RWPE2 (cell line): ENCODE measurements around the gene RBKS.
A peak's percentile ranks its signal among the peaks of the same experiment; 100 is the strongest.
"Not testable (repeated sequence)": the region's sequence is repeated elsewhere in the genome, so short reads cannot be mapped to it uniquely, and the experiment has no call there.

ENCODE experiments used
- ATAC-seq: fragments of 200-7000 bp; cut with Tn5 transposase; 3 replicates; pipeline ENCODE4 v1.9.1; 2021; ENCODE audit warnings: low read depth
- DNase-seq: peaks from one replicate; pipeline ENCODE4 v3.0.0-alpha.2; 2020; ENCODE audit warnings: low spot score
- H3K27ac ChIP-seq: fragments of 450-650 bp; 2 replicates; pipeline ENCODE4 v1.5.1; 2017; ENCODE audit warnings: mild to moderate bottlenecking; ENCODE audit not compliant: poor library complexity, severe bottlenecking
- H3K27me3 ChIP-seq: fragments of 250-450 bp; sonication (Bioruptor Pico); 2 replicates; pipeline ENCODE4 v1.5.1; 2021; ENCODE audit warnings: mild to moderate bottlenecking, moderate library complexity; ENCODE audit not compliant: insufficient read depth, poor library complexity, severe bottlenecking
- H3K36me3 ChIP-seq: fragments of 250-450 bp; sonication (Bioruptor Pico); 2 replicates; pipeline ENCODE4 v1.5.1; 2020; ENCODE audit warnings: low read depth, mild to moderate bottlenecking, moderate library complexity
- H3K4me1 ChIP-seq: fragments of 250-450 bp; sonication (Bioruptor Pico); 2 replicates; pipeline ENCODE4 v1.5.1; 2021; ENCODE audit warnings: mild to moderate bottlenecking, moderate library complexity; ENCODE audit not compliant: insufficient read depth, poor library complexity, severe bottlenecking
- H3K4me3 ChIP-seq: fragments of 250-450 bp; sonication (Bioruptor Pico); 2 replicates; pipeline ENCODE4 v1.5.1; 2021; ENCODE audit warnings: mild to moderate bottlenecking, moderate library complexity; ENCODE audit not compliant: severe bottlenecking
- H3K9me3 ChIP-seq: fragments of 250-450 bp; sonication (Bioruptor Pico); 2 replicates; pipeline ENCODE4 v1.5.1; 2021; ENCODE audit warnings: mild to moderate bottlenecking, moderate library complexity; ENCODE audit not compliant: severe bottlenecking
- TF ChIP-seq, protein P1 (sequence below): fragments of 450-650 bp; IDR thresholded peaks from one replicate; pipeline ENCODE4 v1.5.1; 2017; ENCODE audit warnings: mild to moderate bottlenecking, moderate library complexity; ENCODE audit not compliant: poor library complexity, severe bottlenecking

RBKS gene

GRCh38 chr2:27869763-27870162, 20.4 kb downstream of the RBKS start:
- DNase-seq (no peak), ATAC-seq (no peak)
- no peaks in the 10 kb centered on the region for H3K9me3 ChIP-seq
- no peak overlapping the region for H3K4me3 ChIP-seq
- H3K27ac ChIP-seq = no peak overlapping the region
- no peaks in the 10 kb centered on the region for H3K36me3 ChIP-seq
- no peaks in the 10 kb centered on the region for H3K27me3 ChIP-seq
- TF ChIP-seq, protein P1, sequence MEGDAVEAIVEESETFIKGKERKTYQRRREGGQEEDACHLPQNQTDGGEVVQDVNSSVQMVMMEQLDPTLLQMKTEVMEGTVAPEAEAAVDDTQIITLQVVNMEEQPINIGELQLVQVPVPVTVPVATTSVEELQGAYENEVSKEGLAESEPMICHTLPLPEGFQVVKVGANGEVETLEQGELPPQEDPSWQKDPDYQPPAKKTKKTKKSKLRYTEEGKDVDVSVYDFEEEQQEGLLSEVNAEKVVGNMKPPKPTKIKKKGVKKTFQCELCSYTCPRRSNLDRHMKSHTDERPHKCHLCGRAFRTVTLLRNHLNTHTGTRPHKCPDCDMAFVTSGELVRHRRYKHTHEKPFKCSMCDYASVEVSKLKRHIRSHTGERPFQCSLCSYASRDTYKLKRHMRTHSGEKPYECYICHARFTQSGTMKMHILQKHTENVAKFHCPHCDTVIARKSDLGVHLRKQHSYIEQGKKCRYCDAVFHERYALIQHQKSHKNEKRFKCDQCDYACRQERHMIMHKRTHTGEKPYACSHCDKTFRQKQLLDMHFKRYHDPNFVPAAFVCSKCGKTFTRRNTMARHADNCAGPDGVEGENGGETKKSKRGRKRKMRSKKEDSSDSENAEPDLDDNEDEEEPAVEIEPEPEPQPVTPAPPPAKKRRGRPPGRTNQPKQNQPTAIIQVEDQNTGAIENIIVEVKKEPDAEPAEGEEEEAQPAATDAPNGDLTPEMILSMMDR = no peak
- H3K4me1 ChIP-seq = peaks cover 4% of the 10 kb centered on the region

- no peak for ATAC-seq
- H3K27me3 ChIP-seq = no peaks in the 10 kb centered on the region
- no peak for DNase-seq
- H3K27ac ChIP-seq = no peak overlapping the region
- no peak overlapping the region for H3K4me3 ChIP-seq
- TF ChIP-seq, protein P1 = no peak
- H3K4me1 ChIP-seq = peaks cover 4% of the 10 kb centered on the region
- no peaks in the 10 kb centered on the region for H3K9me3 ChIP-seq
- no peaks in the 10 kb centered on the region for H3K36me3 ChIP-seq
These were observed 23.9 kb downstream of the RBKS start for GRCh38 chr2:27866237-27866636.

- not testable (repeated sequence) for H3K27ac ChIP-seq, DNase-seq, H3K36me3 ChIP-seq, H3K27me3 ChIP-seq, ATAC-seq, H3K9me3 ChIP-seq, H3K4me1 ChIP-seq, H3K4me3 ChIP-seq
These were observed 26.2 kb downstream of the RBKS start for GRCh38 chr2:27863955-27864354.

DNA sequence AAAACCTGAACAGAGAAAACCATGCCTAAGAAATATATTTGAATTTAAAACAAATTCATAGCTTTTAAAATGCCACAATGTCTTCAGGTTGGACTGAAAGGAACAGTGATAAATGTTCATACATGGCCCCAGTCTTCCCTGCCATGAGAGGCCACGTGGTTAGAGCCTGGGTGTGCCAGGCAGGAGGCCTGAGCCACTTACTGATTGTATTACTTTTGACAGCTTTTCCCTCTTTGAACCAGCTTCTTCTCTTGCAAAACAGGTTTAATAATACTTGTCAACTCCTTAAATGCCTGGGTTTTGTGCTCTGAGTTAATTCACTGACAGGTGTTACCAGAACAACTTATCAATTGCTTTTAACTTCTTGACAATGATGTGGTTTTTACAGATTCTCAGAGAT, 27.0 kb downstream of the RBKS start:
- TF ChIP-seq, protein P1 = no peak
- H3K27me3 ChIP-seq = no peaks in the 10 kb centered on the region
- no peak for ATAC-seq
- no peak for DNase-seq
- H3K4me3 ChIP-seq = no peak overlapping the region
- H3K4me1 ChIP-seq = peaks cover 6% of the 10 kb centered on the region
- H3K27ac ChIP-seq = no peak overlapping the region
- no peaks in the 10 kb centered on the region for H3K36me3 ChIP-seq
- H3K9me3 ChIP-seq = no peaks in the 10 kb centered on the region

DNA sequence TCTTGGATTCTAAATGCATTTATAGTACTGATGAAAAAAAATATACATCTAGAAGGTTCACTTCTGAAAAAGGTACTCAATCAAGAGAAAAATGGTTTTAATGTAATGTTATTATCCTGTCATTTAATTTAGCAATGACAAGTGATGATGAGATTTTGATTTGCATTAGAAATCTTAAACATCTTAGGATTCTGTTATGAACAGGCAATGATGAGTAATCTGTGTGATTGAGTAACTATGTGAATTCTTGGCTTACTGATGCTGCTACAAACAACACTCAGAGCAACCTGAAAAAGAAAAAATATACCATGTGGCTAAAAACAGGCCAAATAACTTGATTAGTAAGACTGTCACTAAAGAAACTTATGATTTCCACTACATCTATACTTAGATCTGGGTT, 30.1 kb downstream of the RBKS start:
- no peaks in the 10 kb centered on the region for H3K27me3 ChIP-seq
- DNase-seq (no peak), ATAC-seq (peak; percentile 81)

More for the DNA sequence above, 30.1 kb downstream of the RBKS start:
- Histone ChIP-seq H3K9me3 (peaks cover 4% of the 10 kb centered on the region), H3K4me1 (peaks cover 20% of the 10 kb centered on the region), H3K4me3 (no peak overlapping the region), H3K36me3 (no peaks in the 10 kb centered on the region), H3K27ac (peak overlapping the region; percentile 17)
- TF ChIP-seq, protein P1 = no peak
